HG02759 (cell line): ENCODE measurements around the gene THUMPD3.

Experiments
- ATAC-seq: cut with Tn5 transposase; IDR thresholded peaks from one replicate; pipeline ENCODE4 v1.9.1; 2021; ENCODE audit warnings: mild to moderate bottlenecking, moderate library complexity; ENCODE audit not compliant: unreplicated experiment

Gene THUMPD3

GRCh38 chr3:9415485-9416138 is 52.8 kb downstream of the THUMPD3 start:
- no peak for ATAC-seq

- ATAC-seq, result no peak
Observed at GRCh38 chr3:9416139-9416780, 53.4 kb downstream of the THUMPD3 start.

GRCh38 chr3:9420850-9421549 is 58.1 kb downstream of the THUMPD3 start:
- ATAC-seq, result no peak

- no peak for ATAC-seq
Observed at GRCh38 chr3:9422712-9423424, 60.0 kb downstream of the THUMPD3 start.

GRCh38 chr3:9428411-9428810 is 65.6 kb downstream of the THUMPD3 start:
- ATAC-seq, result no peak

- ATAC-seq, result no peak
Observed at GRCh38 chr3:9430733-9431132, 67.9 kb downstream of the THUMPD3 start.

GRCh38 chr3:9433627-9434521 is 71.0 kb downstream of the THUMPD3 start:
- ATAC-seq, result no peak

- no peak for ATAC-seq
Observed at GRCh38 chr3:9435316-9435715, 72.5 kb downstream of the THUMPD3 start.
